Posterior vena cava (tissue), 2 donors: ENCODE measurements around the gene ATN1. TPM values are rescaled to one million over a fixed set of nuclear protein-coding genes. Genes with fewer than 3 reads are reported as not detected.
"Not testable (repeated sequence)": the region's sequence is repeated elsewhere in the genome, so short reads cannot be mapped to it uniquely, and the experiment has no call there.

ENCODE experiments used
- DNase-seq: peaks from one replicate; pipeline ENCODE4 v3.0.0-alpha.2; 2020; ENCODE audit warnings: low spot score
- intact Hi-C, 2 donors: fragments of 100-400 bp; cut with DNase I; formaldehyde crosslinking; loops; one replicate each; pipeline versions ENCODE4 v1.14.1 to v1.14.2; 2022 to 2023
- long read RNA-seq, 2 donors: library from polyadenylated mRNA; unstranded; transcript quantifications; one replicate each; pipeline ENCODE4 v2.0.0, GENCODE V29; 2020 to 2021
- total RNA-seq, 2 donors: library from RNA; stranded (reverse); fragmentation: NEBNext Ultra II Directional; extraction: Animal tissue kit (Norgen Biotek cat#: 25700); gene quantifications; one replicate each; pipeline ENCODE4 v1.2.1, GENCODE V29; 2021
- donor health status: DM: yes; HTN: yes; CAD: no.
- donor health status: DM: yes; HTN: yes; CAD: no.

ATN1 gene
- total RNA-seq, result 100 to 1,000 TPM in 1 of 2 donors, 10 to 100 TPM in 1; 97.0 to 106 TPM
- long read RNA-seq, donor 1, partial matches to known transcripts, result 11 of 13 reads
- long read RNA-seq, donor 1, other reads (novel, unspliced or antisense), result 2 of 13 reads
- long read RNA-seq, donor 2, partial matches to known transcripts, result 13 of 16 reads
- long read RNA-seq, donor 2, other reads (novel, unspliced or antisense), result 3 of 16 reads

GRCh38 chr12:6927379-6928021, at the start of gene ATN1:
Gene ATN1 (plus strand): TSS chr12:6927959. CDS start chr12:6934002, 6,043 bp downstream.
- intact Hi-C loops, result loop anchor here in 1 of 2 donors (5.0 kb wide), 1 partner anchor 60 kb away; the partner anchor contains the start of gene TPI1
- peak; percentile 94 for DNase-seq

- intact Hi-C loops, DNase-seq: not testable (repeated sequence)
These were observed 47.9 kb upstream of the ATN1 start for GRCh38 chr12:6879824-6880223.

GRCh38 chr12:6883252-6883651, 44.5 kb upstream of the ATN1 start:
- intact Hi-C loops, result no loop called here
- DNase-seq, result peak; percentile 38

GRCh38 chr12:6883683-6884082, 44.1 kb upstream of the ATN1 start:
- intact Hi-C loops, result no loop called here
- DNase-seq, result peak; percentile 47

- intact Hi-C loops, result no loop called here
These were observed 43.2 kb upstream of the ATN1 start for GRCh38 chr12:6884539-6884938.

GRCh38 chr12:6886206-6886999, 41.4 kb upstream of the ATN1 start:
- peak; percentile 44 for DNase-seq
- intact Hi-C loops, result not testable (repeated sequence)

More at GRCh38 chr12:6884539-6884938, 43.2 kb upstream of the ATN1 start:
- DNase-seq, result peak; percentile 31

- DNase-seq, result peak; percentile 47
- intact Hi-C loops, result no loop called here
These were observed 40.3 kb upstream of the ATN1 start for GRCh38 chr12:6887460-6887859.

- DNase-seq, result no peak
- intact Hi-C loops, result no loop called here
These were observed 39.4 kb upstream of the ATN1 start for GRCh38 chr12:6888360-6888759.

- intact Hi-C loops, result not testable (repeated sequence)
- peak; percentile 22 for DNase-seq
These were observed 39.0 kb upstream of the ATN1 start for GRCh38 chr12:6888794-6889193.

GRCh38 chr12:6889775-6890573, 37.8 kb upstream of the ATN1 start:
- intact Hi-C loops, result not testable (repeated sequence)
- peak; percentile 59 for DNase-seq

GRCh38 chr12:6890789-6891645, 36.7 kb upstream of the ATN1 start:
- intact Hi-C loops, result no loop called here
- DNase-seq, result peak; percentile 100

GRCh38 chr12:6891646-6892001, 36.1 kb upstream of the ATN1 start:
- intact Hi-C loops, result no loop called here

GRCh38 chr12:6892683-6893082, 35.1 kb upstream of the ATN1 start:
- DNase-seq, result peak; percentile 18
- intact Hi-C loops, result not testable (repeated sequence)

More at GRCh38 chr12:6891646-6892001, 36.1 kb upstream of the ATN1 start:
- DNase-seq, result peak; percentile 63

GRCh38 chr12:6894321-6894720, 33.4 kb upstream of the ATN1 start:
- DNase-seq, result peak; percentile 41
- intact Hi-C loops, result no loop called here

- intact Hi-C loops, result no loop called here
- DNase-seq, result peak; percentile 57
These were observed 30.8 kb upstream of the ATN1 start for GRCh38 chr12:6896846-6897435.

GRCh38 chr12:6899427-6899826, 28.3 kb upstream of the ATN1 start:
- DNase-seq, result no peak
- intact Hi-C loops, result no loop called here

- intact Hi-C loops, result no loop called here
- DNase-seq, result peak; percentile 86
These were observed 27.8 kb upstream of the ATN1 start for GRCh38 chr12:6899837-6900519.

GRCh38 chr12:6902448-6902847, 25.3 kb upstream of the ATN1 start:
- intact Hi-C loops, result no loop called here
- no peak for DNase-seq
